Forelimb muscle (tissue), 1 donor: ENCODE data around the gene WNT3A. TPM values are rescaled to one million over a fixed set of nuclear protein-coding genes. Genes with fewer than 3 reads are reported as not detected.

Experiments
- DNase-seq: peaks from one replicate; pipeline ENCODE4 v3.0.0-alpha.2; 2013; ENCODE audit warnings: low read depth
- polyA plus RNA-seq: library from polyadenylated mRNA; unstranded; fragments of 120-200 nt; gene quantifications from one replicate; pipeline ENCODE4 v1.2.1, GENCODE V29; 2013; ENCODE audit not compliant: insufficient read length

The WNT3A gene
- polyA plus RNA-seq, 1 donor, result not detected

DNA sequence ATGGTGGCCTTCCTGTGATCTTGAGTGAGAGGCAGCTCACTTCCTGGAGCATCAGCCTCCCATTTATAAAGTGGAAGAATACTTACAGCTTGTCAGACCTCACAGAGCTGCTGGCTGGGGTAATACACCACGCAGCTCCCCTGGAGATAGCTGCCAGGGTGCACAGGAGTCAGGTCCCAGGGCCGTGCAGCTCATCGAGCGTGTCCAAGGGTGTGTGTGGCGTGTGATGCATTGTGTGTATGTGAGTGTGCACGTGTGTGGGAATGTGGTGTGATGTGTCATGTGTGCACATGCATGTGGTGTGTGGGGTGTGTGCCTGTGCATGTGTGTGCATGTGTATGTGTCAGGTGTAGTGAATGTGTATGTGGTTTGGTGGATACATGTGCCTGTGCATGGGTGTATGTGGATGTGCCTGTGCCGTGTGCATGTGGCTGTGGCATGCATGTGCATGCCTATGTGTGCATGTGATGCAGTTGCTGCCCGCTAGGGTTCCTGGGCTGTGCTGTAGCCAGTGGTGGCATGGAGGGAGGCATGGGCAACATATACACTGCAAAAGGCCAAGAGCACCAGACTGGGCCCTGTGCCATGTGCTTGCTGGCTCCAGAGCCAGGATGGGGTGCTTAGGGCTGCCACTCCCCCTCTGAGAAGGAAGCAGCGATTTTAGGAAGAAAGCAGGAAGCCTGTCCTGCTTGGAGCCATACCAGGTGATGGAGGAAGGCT is 24.6 kb downstream of the WNT3A start:
- no peak for DNase-seq

DNA sequence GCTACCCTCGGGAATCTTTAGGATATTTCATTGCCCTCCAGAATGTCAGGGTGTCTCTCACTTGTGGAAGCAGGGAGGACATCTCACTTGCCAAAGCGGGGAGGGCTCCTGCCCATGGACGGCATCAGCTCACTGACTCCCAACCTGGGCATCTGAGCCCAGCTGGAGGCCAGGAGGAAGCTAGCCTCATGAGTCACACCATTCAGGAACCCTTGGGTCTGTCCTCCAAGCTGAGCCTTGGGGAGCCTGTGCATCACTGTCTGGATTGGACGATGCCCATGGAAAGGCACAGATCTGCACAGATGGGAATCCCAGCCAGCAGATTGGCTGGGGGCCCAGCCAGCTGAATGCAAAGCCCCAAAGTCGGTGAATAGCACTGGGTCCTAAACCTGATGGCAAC is 25.2 kb downstream of the WNT3A start:
- DNase-seq, result no peak

DNA sequence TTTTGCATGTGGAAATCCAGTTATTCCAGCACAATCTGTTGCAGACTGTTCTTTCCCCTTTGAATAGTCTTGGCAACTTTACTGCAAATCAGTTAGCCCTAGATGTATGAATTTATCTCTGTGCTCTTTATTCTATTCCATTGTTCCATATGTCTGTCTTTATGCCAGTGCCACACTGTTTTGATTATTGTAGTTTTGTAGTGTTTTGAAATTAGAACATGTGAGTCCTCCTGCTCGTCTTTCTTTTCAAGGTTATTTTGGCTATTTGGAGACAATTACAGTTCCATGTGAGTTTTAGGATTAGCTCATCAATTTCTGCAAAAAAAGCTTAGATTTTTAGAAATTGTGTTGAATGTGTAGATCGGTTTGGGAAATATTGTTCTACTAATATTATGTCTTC is 26.6 kb downstream of the WNT3A start:
- DNase-seq, result no peak

DNA sequence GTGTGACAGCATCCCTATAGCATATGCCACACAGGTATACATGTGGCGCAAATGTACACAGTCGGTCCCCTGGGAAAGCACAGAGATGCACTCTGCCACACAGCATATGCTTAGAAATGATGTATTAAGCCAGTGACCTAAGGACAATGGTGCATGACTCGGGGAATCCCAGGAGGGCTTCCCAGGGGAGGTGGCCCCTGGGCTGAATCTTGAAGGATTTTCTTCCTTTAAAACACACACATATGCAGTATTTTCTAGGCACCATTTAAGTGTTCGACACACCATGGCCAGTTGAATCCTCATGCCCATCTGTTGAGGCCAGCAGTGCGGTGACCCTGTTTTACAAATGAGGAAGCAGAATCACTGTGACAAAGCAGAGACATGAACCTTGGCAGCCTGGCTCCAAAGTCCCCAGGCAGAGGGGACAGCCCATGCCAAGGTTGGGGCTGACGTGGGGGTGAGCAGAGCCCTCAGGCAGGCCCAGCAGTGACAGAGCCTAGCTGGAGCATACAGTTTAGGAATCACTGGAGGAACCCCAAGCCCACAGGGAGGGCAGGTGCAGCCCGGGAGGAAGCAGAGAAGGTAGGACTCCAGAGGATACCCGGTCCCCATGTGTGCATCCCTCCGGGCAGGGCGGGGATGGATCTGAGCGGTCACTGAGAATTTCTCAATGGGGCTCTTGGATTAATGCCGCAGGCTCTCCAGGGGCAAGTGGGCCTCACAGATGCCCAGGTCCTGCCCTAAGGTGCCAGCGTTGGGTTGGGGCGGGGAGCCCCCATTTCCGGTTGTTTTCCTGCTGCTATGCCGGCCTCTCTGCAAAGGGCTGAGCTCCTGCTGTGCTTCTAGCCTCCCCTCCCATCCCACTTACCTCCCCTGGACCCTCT is 28.4 kb downstream of the WNT3A start:
- no peak for DNase-seq

DNA sequence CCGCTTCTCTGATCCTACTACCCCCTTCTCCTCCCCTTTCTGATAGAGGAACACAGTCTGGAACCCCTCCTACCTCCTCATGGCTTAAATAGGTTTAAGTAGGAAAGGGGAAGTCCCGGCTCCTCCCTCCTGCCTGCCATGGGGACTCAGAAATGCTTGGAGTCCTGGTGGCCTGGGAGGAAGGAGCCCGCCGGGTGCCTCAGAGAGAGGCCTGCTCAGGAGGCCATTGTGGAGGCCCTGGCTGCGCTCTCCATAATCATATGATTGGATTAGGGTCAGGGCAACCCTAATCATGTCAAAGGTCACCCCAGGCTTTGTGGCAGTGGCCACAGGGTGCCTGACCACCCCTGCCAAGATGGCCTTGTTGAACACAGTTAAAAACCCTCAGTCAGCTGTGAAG is 29.0 kb downstream of the WNT3A start:
- no peak for DNase-seq

DNA sequence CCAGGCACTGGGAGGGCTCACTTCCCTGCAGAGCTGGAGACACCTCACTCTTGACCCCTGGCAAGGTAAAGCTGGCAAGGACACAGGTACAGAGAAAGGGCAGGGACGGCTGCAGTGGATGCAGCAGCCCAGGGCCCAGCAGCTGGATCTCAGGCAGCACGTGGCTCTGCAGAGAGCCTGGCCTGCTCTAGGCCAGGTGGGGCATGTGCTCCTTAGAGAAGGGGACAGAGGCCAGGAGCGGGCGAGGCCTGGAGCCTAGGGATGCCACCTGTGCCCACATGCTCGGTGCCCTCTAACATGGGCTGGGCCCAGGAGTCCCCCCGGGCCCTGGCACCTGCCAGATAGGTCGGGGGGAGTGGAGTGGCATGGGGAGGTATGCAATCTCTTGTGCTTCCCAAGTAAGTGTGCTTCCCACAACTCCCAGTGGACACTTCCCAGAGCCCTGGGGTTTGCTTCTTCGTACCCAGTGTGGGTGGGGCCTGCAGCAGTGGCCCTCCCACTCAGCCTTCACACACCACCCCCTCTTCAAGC is 30.0 kb downstream of the WNT3A start:
- DNase-seq, result no peak

DNA sequence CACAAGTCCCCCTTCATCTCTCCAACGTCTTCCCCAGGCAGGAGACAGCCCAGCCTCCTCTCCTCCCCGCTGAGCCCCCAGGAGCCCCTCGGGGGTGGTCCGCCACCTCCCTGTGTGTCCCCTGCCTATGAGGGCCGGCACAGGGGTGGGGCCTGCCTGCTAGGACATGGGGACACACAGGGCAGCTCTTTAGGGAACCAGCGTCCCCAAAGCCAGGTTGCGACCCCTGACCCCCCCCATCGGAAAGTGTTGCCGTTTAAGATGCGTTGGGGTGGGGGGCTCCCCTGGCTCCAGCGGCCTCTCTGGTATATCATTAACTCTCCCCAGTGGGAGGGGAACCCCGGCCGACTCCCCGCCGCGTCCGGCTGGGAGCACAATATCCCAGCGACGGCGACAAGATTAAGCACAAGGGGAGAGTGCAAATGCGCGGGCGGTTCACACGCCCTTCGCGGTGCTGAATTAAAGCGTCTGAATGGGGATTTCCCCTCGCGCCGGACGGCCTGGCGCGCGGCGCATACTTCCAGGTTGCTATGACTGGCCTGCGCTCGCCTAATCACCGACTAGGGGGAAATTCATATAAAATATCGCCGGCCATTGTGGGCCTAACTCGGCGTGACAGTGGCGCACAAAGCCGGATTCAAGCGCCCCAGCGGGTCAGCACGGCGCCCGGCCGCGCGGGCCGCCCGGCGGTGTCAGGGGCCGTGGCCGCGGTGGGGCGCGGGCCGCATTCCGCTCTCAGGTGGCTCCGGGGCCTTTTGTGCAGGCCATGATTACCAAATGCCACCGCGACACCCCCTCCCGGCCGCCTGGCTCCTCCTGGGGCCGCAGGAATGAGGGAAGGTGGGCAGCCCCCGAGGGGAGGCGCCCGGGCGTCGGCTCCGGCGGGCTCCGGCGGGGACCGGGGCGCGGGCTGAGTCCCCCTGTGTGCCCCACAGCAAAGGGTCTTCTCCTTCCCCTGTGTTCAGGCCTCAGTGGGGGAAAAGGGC is 30.9 kb downstream of the WNT3A start:
- DNase-seq, result peak; percentile 5

DNA sequence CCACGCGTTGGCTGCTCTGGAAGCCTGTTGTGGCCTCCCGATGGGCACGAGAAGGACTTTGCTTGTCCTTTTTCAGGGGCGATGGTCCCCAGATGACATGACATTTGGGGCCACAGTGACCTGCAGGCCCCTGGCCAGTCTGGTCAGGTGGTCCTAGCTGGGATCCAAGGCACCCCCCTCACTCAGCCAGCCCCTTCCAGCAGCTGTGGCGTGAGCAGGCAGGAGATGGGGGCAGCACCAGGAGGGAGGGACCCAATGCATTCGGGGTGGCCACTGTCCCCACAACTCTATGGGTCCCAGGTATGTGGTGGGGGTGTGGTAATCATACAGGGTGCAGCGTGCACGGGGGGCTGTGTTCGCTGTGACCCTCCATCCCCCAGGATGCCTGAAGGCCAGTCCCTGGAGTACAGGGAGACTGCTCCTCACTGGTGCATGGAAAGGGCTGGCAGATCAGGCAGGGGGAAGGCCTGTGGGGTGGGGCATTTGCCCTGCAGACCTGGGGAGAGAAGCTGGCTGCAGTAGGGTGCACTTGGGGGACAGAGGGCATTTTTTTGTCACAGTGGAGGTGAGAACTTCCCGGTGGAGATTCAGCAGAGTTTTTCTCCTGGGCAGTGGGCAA is 31.7 kb downstream of the WNT3A start:
- DNase-seq, result no peak

DNA sequence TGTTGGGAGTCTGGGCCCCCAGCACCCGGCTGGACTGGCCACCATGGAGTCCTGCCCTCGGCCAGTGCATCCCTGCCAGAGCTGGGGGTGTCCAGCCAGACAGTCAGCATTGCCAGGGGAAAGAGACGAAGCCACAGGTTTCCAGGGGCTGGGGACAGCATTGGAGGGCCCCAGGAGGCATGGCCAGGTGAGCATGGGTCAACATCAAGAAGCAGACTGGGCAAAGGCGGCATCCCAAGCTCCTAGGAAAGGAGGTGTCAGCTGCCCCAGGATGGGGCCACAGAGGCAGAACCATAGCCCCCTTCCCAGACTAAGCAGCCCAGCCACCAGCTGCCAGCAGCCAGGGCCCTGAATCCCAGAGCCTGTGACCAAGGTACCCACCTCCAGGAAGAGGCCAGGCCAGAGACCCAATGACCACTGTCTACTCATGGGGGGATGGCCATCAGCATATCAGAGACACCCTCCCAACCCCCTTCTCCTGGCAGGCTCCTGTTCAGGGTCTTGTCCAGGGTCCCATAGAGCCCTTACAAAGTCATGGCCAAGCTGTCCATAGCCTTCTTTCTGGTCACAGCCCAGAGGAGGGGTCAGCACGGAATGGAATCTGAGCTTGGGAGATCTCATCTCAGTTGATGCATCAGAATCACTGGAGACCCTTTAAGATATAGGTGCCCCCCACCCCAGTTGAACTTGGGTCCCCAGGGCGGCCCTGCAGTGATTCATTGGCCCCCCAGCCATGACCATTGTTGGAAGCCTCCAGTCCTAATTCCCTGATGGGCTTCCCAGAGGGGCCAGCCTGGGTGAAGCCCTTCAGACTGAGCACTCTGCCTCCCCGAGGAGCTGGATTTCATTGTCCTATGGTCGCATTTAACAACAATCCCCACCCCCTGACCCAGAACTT is 32.5 kb downstream of the WNT3A start:
- no peak for DNase-seq

DNA sequence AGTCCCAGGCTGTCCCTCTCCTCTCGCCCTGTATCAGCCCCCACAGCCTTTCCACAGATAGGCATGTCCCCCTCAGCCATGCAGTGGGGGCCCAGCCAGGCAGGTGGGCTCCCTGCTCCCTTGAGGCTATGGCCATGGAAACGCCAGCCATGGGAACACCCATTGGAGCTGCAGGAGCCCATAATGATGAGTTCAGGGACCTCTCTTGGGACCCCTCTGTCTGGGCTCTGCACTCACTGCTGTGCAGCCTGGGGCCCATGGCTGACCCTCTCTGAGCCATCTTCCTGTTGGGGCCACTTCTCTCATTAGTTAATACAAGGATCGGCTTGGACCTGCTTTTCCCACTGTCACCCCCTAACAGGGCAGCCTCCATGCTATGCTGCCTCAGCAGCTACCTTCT is 33.2 kb downstream of the WNT3A start:
- DNase-seq, result no peak

DNA sequence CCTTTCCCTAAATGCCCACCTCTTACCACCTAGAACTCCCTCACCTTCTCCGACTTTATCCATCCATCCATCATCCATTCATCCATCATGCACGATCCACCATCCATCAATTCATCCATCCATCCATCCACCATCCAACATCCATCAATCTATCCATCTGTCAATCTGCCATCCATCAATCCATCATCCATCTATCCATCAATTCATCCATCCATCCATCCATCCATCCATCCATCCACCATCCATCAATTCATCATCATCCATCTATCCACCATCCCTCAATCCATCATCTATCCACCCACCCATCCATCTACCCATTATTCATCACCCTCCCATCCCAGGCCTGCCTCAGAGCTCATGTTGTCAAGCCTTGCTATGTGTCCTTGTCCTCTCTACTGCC is 34.5 kb downstream of the WNT3A start:
- DNase-seq, result no peak

DNA sequence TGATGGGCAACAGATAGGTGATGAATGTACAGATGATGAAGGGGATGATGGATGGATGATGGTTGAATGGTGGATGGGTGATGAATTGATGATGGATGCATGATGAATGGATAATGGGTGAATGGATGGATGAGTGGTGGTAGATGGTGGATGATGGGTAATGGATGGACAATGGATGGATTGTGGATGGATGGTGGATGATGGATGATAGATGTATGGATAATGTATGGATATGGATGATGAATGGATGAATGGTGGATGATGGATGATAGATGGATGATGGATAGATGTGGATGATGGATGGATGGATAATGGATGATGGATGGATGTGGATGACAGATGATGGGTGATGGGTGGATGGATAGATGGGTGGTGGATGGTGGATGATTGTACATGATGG is 35.7 kb downstream of the WNT3A start:
- DNase-seq, result no peak

DNA sequence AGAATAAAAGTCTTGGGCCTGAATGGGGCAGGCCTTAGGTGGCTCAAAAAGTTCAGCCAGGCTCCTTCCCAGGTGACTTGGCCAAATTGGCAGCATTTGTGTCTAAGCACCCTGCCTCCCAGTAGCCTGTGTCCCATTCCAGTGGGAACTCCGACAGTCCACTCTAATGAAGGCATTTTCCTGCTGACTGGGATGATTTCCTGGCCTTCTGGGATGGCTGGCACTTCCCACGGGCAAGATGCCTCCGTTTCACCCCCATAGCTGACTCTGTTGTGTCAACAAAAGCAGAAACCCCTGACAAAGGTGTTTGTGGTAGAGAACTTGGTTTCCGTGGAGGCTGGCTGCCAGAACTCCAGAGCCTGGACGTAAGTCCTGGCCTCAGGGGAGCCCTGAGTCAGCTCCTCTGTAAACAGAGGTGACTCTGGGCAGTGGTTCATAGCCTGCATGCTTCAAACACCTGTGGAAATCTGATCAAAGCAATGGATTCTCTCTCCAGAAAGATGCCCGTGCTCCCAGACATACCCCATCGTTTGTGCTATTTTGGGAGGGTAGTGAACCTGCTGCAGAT is 36.6 kb downstream of the WNT3A start:
- no peak for DNase-seq

DNA sequence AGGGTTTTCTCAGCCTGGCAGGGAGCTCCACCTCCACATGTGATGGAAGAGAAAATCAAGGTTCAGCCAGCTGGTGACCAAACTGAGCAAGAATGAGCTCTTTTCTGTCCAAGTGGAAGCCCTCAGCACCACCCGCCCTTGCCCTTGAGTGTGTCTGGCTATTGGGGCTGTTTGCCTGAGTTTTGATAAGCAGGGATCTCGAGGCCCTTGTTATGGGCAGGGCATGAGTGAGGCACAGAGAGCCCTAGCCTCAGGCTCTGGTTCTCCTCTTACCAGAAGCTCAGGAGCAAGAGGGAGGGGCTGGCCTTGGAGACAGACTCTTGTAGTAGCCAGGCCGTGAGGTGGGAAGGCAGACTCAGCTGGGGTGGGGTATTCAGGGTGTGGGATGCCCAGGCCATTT is 38.2 kb downstream of the WNT3A start:
- no peak for DNase-seq

DNA sequence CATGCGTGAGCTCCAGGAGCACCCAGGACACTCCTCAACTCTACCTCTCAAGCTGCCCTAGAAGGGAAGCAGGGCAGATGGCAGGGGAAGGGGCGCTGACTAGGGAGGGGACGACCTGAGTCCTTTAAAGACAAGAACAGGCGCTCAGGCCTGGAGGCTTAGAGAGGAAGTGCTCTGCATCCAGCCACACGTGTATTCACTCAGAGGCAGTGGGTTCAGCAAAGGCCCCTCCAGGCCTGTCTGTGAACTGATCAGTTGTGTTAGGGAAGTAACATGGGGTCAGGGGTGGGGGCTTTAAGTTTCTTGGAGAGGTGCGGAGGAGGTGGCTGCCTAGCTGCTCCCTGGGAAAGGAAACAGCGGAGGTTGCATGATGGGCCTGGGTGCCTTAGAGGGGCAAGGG is 38.6 kb downstream of the WNT3A start:
- DNase-seq, result no peak

DNA sequence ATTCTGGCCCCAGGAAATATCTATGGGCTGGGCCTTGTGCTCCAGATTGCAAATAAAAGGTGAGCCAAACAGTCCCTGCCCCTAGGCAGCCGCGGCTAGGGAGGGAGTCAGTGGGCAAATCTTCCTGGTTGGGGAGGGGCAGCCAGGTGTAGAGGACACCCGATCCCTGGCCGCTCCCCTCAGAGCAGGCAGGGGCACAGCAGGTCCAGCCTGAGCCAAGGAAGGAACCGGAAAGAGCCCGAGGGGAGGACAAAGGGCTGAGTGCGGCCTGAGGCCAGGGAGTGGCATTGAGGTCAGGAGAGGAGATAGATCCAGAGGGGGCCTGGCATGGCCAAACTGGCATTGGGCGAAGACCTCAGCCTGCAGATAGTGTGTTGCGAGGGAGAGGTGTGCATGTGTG is 39.1 kb downstream of the WNT3A start:
- DNase-seq, result no peak

DNA sequence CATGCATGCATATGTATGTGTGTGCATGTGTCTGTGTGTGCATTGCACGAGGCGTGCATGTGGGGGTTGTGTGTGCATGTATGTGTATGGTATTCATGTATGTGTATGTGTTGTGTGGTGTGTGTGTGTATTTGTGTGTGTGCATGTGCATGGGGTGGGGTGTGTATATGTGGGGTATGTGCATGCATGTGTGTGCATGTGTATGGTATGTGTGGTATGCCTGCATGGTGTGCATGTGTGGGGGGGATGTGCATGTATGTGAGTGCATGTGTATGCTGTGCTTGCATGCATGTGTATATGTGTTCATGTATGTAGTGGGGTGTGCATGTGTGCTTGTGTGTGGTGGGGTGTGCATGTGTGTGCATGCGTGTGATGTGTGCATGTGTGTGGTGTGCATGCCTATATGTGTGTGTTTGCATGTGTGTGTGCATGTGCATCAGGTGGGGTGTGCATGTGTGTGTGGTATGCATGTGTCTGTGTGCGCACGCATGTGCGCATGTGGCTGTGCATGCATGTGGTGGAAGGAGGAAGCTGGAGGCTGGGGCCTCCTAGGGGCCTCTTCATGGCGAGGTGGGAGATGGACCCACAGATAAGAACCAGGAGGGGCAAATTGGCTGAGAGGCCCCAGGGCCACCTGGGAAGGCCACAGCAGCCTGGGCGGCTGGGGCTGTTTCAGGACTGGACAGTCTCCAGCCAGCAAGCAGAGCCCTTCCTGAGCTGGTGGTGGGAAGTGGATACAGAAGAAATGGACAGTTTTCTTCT is 39.8 kb downstream of the WNT3A start:
- DNase-seq, result no peak

DNA sequence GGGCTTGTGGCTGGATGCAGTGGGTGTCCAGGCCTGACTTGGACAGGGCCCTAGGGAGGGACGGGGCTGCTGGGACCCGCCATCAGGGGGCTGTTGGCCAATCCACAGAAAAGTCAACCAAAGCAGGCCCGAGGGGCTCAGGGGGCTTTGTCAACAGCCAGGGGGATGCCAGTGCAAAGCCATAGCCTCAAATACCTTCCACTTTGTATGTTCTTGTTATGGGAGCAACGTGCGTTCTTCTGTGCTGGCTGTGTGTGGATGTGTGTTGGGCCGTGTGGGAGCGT is 40.3 kb downstream of the WNT3A start:
- no peak for DNase-seq

DNA sequence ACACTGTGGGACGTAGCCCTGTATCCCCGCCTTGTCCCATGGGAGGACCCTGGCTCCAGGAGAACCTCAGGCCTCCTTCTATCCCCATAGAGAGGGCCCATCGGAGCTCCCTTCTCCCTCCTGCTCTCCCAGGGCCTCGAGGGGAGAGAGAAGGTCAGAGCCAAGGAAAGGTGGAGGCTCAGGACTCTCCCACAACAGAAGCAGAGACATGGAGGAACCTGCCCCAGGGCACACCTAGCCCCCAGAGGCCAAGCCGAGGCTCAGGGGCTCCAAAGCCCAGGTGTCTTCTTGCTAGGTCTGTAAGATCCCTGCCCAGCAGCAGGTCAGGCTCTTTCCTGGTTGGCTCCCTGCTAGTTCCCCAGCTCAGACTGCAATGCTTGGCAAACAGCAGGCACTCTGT is 41.3 kb downstream of the WNT3A start:
- no peak for DNase-seq
